CD14-positive monocyte (primary cell): Measurements from ENCODE around the gene EDC3. TPM values are rescaled to one million over a fixed set of nuclear protein-coding genes. Genes with fewer than 3 reads are reported as not detected.

Experiments used
- DNase-seq, 3 donors: peaks; one replicate each; pipeline ENCODE4 v3.0.0-alpha.2; 2011 to 2022
- H2AFZ ChIP-seq: 2 replicates; pipeline ENCODE4 v1.6.0; 2012; ENCODE audit warnings: mild to moderate bottlenecking, low read depth, low read length, inconsistent platforms; ENCODE audit not compliant: insufficient read depth, poor library complexity, severe bottlenecking
- H3K27ac ChIP-seq, 2 donors: 1 replicate in 1 of 2; 2 replicates in 1 of 2; pipeline ENCODE4 v1.5.1; 2012 to 2013; ENCODE audit warnings: low read length in 2 of 2, control low read depth in 1 of 2, inconsistent platforms in 1 of 2, low read depth in 1 of 2, mild to moderate bottlenecking in 1 of 2
- H3K27me3 ChIP-seq, 2 donors: one replicate each; pipeline versions ENCODE4 v1.6.0 to v1.6.1; 2011 to 2013; ENCODE audit warnings: low read length in 2 of 2; ENCODE audit not compliant: control insufficient read depth in 2 of 2, insufficient read depth in 2 of 2
- H3K36me3 ChIP-seq, 2 donors: replicated peaks in 1 of 2; 1 replicate in 1 of 2; 2 replicates in 1 of 2; pipeline versions ENCODE4 v1.5.1 to v1.6.1; 2012 to 2013; ENCODE audit warnings: low read length in 2 of 2, control low read depth in 1 of 2, inconsistent platforms in 1 of 2, mild to moderate bottlenecking in 1 of 2; ENCODE audit not compliant: insufficient read depth in 2 of 2, control insufficient read depth in 1 of 2
- H3K4me1 ChIP-seq, 2 donors: 1 replicate in 1 of 2; 2 replicates in 1 of 2; pipeline versions ENCODE4 v1.5.1 to v1.6.1; 2012 to 2013; ENCODE audit warnings: low read length in 2 of 2, control low read depth in 1 of 2, inconsistent platforms in 1 of 2, mild to moderate bottlenecking in 1 of 2, moderate library complexity in 1 of 2; ENCODE audit not compliant: insufficient read depth in 2 of 2, control insufficient read depth in 1 of 2
- H3K4me2 ChIP-seq: replicated peaks from 2 replicates; pipeline ENCODE3; 2012; ENCODE audit warnings: low read length, moderate library complexity, mild to moderate bottlenecking; ENCODE audit not compliant: poor library complexity, severe bottlenecking; ENCODE audit errors: extremely low read depth
- H3K4me3 ChIP-seq, 3 experiments: fragments of 200-600 bp in 1 of 3; sonication (generic) in 1 of 3; replicated peaks in 1 of 3; 1 replicate in 2 of 3; 2 replicates in 1 of 3; pipeline ENCODE4 v1.5.1; 2011 to 2013; ENCODE audit warnings: low read length in 3 of 3, mild to moderate bottlenecking in 3 of 3, control low read depth in 2 of 3, low read depth in 2 of 3, inconsistent platforms in 1 of 3, moderate library complexity in 1 of 3
- H3K79me2 ChIP-seq: 2 replicates; pipeline ENCODE4 v1.6.0; 2012; ENCODE audit warnings: mild to moderate bottlenecking, control low read depth, inconsistent platforms, low read length, moderate library complexity; ENCODE audit not compliant: insufficient read depth
- H3K9ac ChIP-seq: 2 replicates; pipeline ENCODE4 v1.6.0; 2017; ENCODE audit warnings: low read length, mild to moderate bottlenecking; ENCODE audit not compliant: insufficient read depth, poor library complexity, severe bottlenecking
- H3K9me3 ChIP-seq, 2 donors: replicated peaks in 1 of 2; 1 replicate in 1 of 2; 2 replicates in 1 of 2; pipeline versions ENCODE4 v1.5.1 to v1.6.1; 2012 to 2013; ENCODE audit warnings: low read length in 2 of 2, control low read depth in 1 of 2; ENCODE audit not compliant: control insufficient read depth in 1 of 2, insufficient read depth in 1 of 2
- H4K20me1 ChIP-seq: 2 replicates; pipeline ENCODE4 v1.6.0; 2012; ENCODE audit warnings: mild to moderate bottlenecking, low read length, control low read depth, moderate library complexity; ENCODE audit not compliant: insufficient read depth
- H3K27ac Mint-ChIP-seq, 7 donors: one replicate each; pipeline ENCODE4 v1.8.0; 2020; ENCODE audit warnings: mild to moderate bottlenecking in 7 of 7, mixed read lengths in 7 of 7, moderate library complexity in 6 of 7, inconsistent platforms in 2 of 7
- H3K27me3 Mint-ChIP-seq, 3 donors: one replicate each; pipeline ENCODE4 v1.8.0; 2021 to 2022; ENCODE audit warnings: low read depth in 3 of 3, mild to moderate bottlenecking in 3 of 3, mixed read lengths in 3 of 3, moderate library complexity in 3 of 3, inconsistent platforms in 1 of 3
- H3K36me3 Mint-ChIP-seq, 2 donors: one replicate each; pipeline ENCODE4 v1.8.0; 2020; ENCODE audit warnings: mixed read lengths in 2 of 2, inconsistent platforms in 1 of 2, mild to moderate bottlenecking in 1 of 2
- H3K4me1 Mint-ChIP-seq: one replicate; pipeline ENCODE4 v1.8.0; 2020; ENCODE audit warnings: mild to moderate bottlenecking, mixed read lengths
- H3K4me3 Mint-ChIP-seq, 2 donors: one replicate each; pipeline ENCODE4 v1.8.0; 2020; ENCODE audit warnings: mild to moderate bottlenecking in 2 of 2, mixed read lengths in 2 of 2, moderate library complexity in 1 of 2
- H3K9me3 Mint-ChIP-seq, 7 donors: one replicate each; pipeline ENCODE4 v1.8.0; 2020 to 2022; ENCODE audit warnings: mixed read lengths in 7 of 7, mild to moderate bottlenecking in 6 of 7, moderate library complexity in 6 of 7, inconsistent platforms in 2 of 7
- WGBS: methylation state at CpG from one replicate; pipeline ENCODE4 v1.1.5; 2013; ENCODE audit warnings: missing lambda C conversion rate; ENCODE audit not compliant: insufficient coverage; 5-methylcytosine and 5-hydroxymethylcytosine counted together
- intact Hi-C, 2 donors: fragments of 100-400 bp; cut with micrococcal nuclease; formaldehyde crosslinking; loops; one replicate each; pipeline versions ENCODE4 v1.15.0 to v1.15.1; 2023
- polyA plus RNA-seq, 3 donors: library from polyadenylated mRNA; depleted of rRNA in 1 of 3; unstranded in 2 of 3; stranded (reverse) in 1 of 3; fragments of 300-500 nt in 2 of 3; fragments of >200 nt in 1 of 3; fragmentation: Illumina TruSeq in 2 of 3; gene quantifications; 1 replicate in 2 of 3; 2 replicates in 1 of 3; pipeline ENCODE4 v1.2.3, GENCODE V29; 2012 to 2021
- TF ChIP-seq, protein P1 (sequence below): fragments of 200-600 bp; IDR thresholded peaks from one replicate; pipeline ENCODE4 v1.8.0; 2022; ENCODE audit warnings: antibody characterized with exemption, mild to moderate bottlenecking

The EDC3 gene
- polyA plus RNA-seq, 3 donors, result 10.0 to 14.9 (median 10.5) TPM

DNA sequence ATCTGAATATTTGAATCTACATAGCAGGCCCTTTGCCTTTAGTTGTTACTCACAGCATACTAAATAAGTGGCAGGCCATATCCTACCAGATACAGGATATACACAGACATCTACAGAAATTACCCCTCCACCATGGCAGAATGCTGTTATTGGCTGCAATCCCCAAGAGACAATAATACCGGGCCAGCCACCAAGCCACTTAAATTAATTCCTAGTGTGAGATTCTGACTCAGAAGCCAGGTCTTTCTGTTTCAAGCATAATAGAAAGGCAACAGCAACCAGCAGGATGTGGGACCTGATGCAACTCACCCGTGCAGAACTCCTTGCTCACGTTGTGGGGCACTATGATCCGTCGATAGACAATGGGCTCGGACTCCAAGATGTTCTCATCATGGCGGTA is 40.4 kb downstream of the EDC3 start:
- no peaks in the 10 kb centered on the region for H3K27me3 ChIP-seq
- TF ChIP-seq, protein P1, sequence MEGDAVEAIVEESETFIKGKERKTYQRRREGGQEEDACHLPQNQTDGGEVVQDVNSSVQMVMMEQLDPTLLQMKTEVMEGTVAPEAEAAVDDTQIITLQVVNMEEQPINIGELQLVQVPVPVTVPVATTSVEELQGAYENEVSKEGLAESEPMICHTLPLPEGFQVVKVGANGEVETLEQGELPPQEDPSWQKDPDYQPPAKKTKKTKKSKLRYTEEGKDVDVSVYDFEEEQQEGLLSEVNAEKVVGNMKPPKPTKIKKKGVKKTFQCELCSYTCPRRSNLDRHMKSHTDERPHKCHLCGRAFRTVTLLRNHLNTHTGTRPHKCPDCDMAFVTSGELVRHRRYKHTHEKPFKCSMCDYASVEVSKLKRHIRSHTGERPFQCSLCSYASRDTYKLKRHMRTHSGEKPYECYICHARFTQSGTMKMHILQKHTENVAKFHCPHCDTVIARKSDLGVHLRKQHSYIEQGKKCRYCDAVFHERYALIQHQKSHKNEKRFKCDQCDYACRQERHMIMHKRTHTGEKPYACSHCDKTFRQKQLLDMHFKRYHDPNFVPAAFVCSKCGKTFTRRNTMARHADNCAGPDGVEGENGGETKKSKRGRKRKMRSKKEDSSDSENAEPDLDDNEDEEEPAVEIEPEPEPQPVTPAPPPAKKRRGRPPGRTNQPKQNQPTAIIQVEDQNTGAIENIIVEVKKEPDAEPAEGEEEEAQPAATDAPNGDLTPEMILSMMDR, result no peak
- Mint-ChIP-seq H3K4me3 (no peak overlapping the region), H3K36me3 (peaks cover 29 to 42% of the 10 kb centered on the region in 2 donors), H3K4me1 (peaks cover 12% of the 10 kb centered on the region), H3K27ac (no peak overlapping the region), H3K9me3 (no peaks in the 10 kb centered on the region), H3K27me3 (peaks cover 0 to 2% (median 1%) of the 10 kb centered on the region in 3 donors)
- H4K20me1 ChIP-seq, result peaks cover 3% of the 10 kb centered on the region
- H3K27ac ChIP-seq, result no peak overlapping the region
- H2AFZ ChIP-seq, result no peak overlapping the region
- peaks cover 5 to 13% of the 10 kb centered on the region in 2 donors for H3K4me1 ChIP-seq
- H3K79me2 ChIP-seq, result no peaks in the 10 kb centered on the region
- intact Hi-C loops, result no loop called here
- 89% methylated on average over 7 of the region's 7 CpGs for WGBS
- H3K9me3 ChIP-seq, result no peaks in the 10 kb centered on the region
- no peak overlapping the region for H3K4me2 ChIP-seq
- H3K36me3 ChIP-seq, result peaks cover 17 to 52% of the 10 kb centered on the region in 2 donors
- DNase-seq, result no peak
- no peak overlapping the region for H3K4me3 ChIP-seq
- H3K9ac ChIP-seq, result no peak overlapping the region

DNA sequence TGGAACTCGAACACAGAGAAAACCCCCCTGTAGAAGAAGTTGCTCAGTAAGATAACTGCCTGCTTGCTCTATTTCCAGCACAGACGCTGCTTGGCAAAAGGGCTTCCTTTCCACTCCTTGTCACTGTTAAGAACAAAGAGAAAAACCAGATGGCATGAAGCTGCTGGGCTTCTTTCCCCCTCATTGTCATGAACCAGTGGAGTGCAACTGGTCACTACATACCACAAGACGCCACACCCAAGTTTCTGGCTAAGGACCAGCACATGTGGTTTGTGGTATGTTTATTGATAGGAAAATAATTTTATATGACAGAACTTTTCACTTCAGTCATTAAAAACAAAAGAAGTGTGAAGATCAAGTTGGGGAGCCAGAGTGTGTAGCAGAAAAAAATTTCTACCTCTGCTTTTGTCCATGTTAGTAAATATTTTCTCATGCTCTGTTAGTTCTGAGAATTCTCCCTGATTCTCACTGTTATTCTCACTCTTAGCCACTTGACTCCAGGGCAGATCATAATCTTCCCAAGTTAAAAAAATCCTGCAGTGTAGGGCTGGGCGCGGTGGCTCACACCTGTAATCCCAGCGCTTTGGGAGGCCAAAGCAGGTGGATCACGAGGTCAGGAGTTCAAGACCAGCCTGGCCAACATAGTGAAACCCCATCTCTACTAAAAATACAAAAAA is 42.3 kb downstream of the EDC3 start:
- Histone ChIP-seq H3K79me2 (no peaks in the 10 kb centered on the region), H4K20me1 (peaks cover 12% of the 10 kb centered on the region), H3K9me3 (no peaks in the 10 kb centered on the region), H3K9ac (no peak overlapping the region), H3K4me1 (peaks cover 5 to 15% of the 10 kb centered on the region in 2 donors), H3K27me3 (no peaks in the 10 kb centered on the region), H3K27ac (no peak overlapping the region), H3K36me3 (peaks cover 17 to 62% of the 10 kb centered on the region in 2 donors), H3K4me3 (no peak overlapping the region), H3K4me2 (no peak overlapping the region), H2AFZ (no peak overlapping the region)
- Mint-ChIP-seq H3K27me3 (peaks cover 0 to under 1% (median under 1%) of the 10 kb centered on the region in 3 donors), H3K36me3 (peaks cover 37 to 47% of the 10 kb centered on the region in 2 donors), H3K27ac (peak overlapping the region in 2 of 7 donors; percentile 1 to 69), H3K4me1 (peaks cover 14% of the 10 kb centered on the region), H3K4me3 (no peak overlapping the region), H3K9me3 (no peaks in the 10 kb centered on the region)
- DNase-seq, result no peak
- intact Hi-C loops, result no loop called here
- no CpG with 5 or more reads among the region's 7 CpGs for WGBS
- TF ChIP-seq, protein P1, result no peak
